Mesenchymal stem cell (in vitro differentiated cells and primary cell): ENCODE data around the gene CD274.
"Not testable (repeated sequence)": the region's sequence is repeated elsewhere in the genome, so short reads cannot be mapped to it uniquely, and the experiment has no call there.

Experiments
- DNase-seq: peaks from one replicate; pipeline ENCODE4 v3.0.0-alpha.2; 2013
- H2AFZ ChIP-seq: one replicate; pipeline ENCODE4 v1.6.1; 2013; ENCODE audit warnings: low read depth, mild to moderate bottlenecking, control low read depth, inconsistent platforms, low read length, moderate library complexity
- H2AK5ac ChIP-seq: 2 replicates; pipeline ENCODE4 v1.6.1; 2013; ENCODE audit warnings: low read length, moderate library complexity, mild to moderate bottlenecking, inconsistent platforms; ENCODE audit not compliant: severe bottlenecking
- H2BK120ac ChIP-seq: one replicate; pipeline ENCODE4 v1.6.1; 2013; ENCODE audit warnings: low read depth, mild to moderate bottlenecking, inconsistent platforms, low read length, moderate library complexity
- H2BK12ac ChIP-seq, 2 experiments: one replicate each; pipeline ENCODE4 v1.6.1; 2013; ENCODE audit warnings: inconsistent platforms in 2 of 2, low read length in 2 of 2, mild to moderate bottlenecking in 2 of 2, moderate library complexity in 2 of 2, control low read depth in 1 of 2
- H2BK15ac ChIP-seq: one replicate; pipeline ENCODE4 v1.6.1; 2013; ENCODE audit warnings: mild to moderate bottlenecking, low read depth, inconsistent platforms; ENCODE audit not compliant: poor library complexity, severe bottlenecking
- H2BK5ac ChIP-seq: 2 replicates; pipeline ENCODE4 v1.6.1; 2013; ENCODE audit warnings: low read depth, mild to moderate bottlenecking, low read length, control low read depth, inconsistent platforms; ENCODE audit not compliant: poor library complexity, severe bottlenecking
- H3K14ac ChIP-seq, 2 experiments: one replicate each; pipeline ENCODE4 v1.6.1; 2013; ENCODE audit warnings: inconsistent platforms in 2 of 2, low read length in 2 of 2, control low read depth in 1 of 2, mild to moderate bottlenecking in 1 of 2, moderate library complexity in 1 of 2
- H3K18ac ChIP-seq, 2 experiments: one replicate each; pipeline ENCODE4 v1.6.1; 2013; ENCODE audit warnings: inconsistent platforms in 2 of 2, low read length in 2 of 2, control low read depth in 1 of 2, low read depth in 1 of 2, mild to moderate bottlenecking in 1 of 2
- H3K23ac ChIP-seq, 2 experiments: one replicate each; pipeline ENCODE4 v1.6.1; 2013; ENCODE audit warnings: inconsistent platforms in 2 of 2, low read length in 2 of 2, mild to moderate bottlenecking in 2 of 2, moderate library complexity in 2 of 2, control low read depth in 1 of 2
- H3K27ac ChIP-seq: 2 replicates; pipeline ENCODE4 v1.5.1; 2013; ENCODE audit warnings: mild to moderate bottlenecking, moderate library complexity, low read length, control low read depth, inconsistent platforms; ENCODE audit not compliant: poor library complexity, severe bottlenecking
- H3K27me3 ChIP-seq, 2 experiments: 2 replicates each; pipeline versions ENCODE4 v1.6.1 to v1.7.0; 2013; ENCODE audit warnings: low read length in 2 of 2, mild to moderate bottlenecking in 2 of 2, moderate library complexity in 2 of 2, control low read depth in 1 of 2, inconsistent platforms in 1 of 2; ENCODE audit not compliant: control insufficient read depth in 1 of 2, insufficient read depth in 1 of 2
- H3K36me3 ChIP-seq, 2 experiments: 2 replicates each; pipeline versions ENCODE4 v1.6.1 to v1.7.0; 2013; ENCODE audit warnings: low read length in 2 of 2, control low read depth in 1 of 2, inconsistent platforms in 1 of 2, low read depth in 1 of 2, mild to moderate bottlenecking in 1 of 2; ENCODE audit not compliant: insufficient read depth in 2 of 2, control insufficient read depth in 1 of 2
- H3K4ac ChIP-seq, 2 experiments: one replicate each; pipeline ENCODE4 v1.6.1; 2013; ENCODE audit warnings: inconsistent platforms in 2 of 2, low read length in 2 of 2, mild to moderate bottlenecking in 2 of 2, moderate library complexity in 2 of 2, control low read depth in 1 of 2, low read depth in 1 of 2
- H3K4me1 ChIP-seq: 2 replicates; pipeline ENCODE4 v1.6.1; 2013; ENCODE audit warnings: low read depth, low read length, control low read depth; ENCODE audit not compliant: control insufficient read depth, insufficient read depth
- H3K4me2 ChIP-seq: 2 replicates; pipeline ENCODE4 v1.6.1; 2013; ENCODE audit warnings: low read length, mild to moderate bottlenecking, inconsistent platforms; ENCODE audit not compliant: poor library complexity, severe bottlenecking
- H3K4me3 ChIP-seq, 2 experiments: 2 replicates each; pipeline versions ENCODE4 v1.5.1 to v1.7.0; 2013; ENCODE audit warnings: low read length in 2 of 2, mild to moderate bottlenecking in 2 of 2, control low read depth in 1 of 2, low read depth in 1 of 2; ENCODE audit not compliant: insufficient read depth in 1 of 2
- H3K79me1 ChIP-seq: replicated peaks from 2 replicates; pipeline ENCODE4 v1.6.1; 2013; ENCODE audit warnings: mild to moderate bottlenecking, control low read depth, low read length, inconsistent platforms; ENCODE audit not compliant: poor library complexity, severe bottlenecking
- H3K9ac ChIP-seq: 2 replicates; pipeline ENCODE4 v1.7.0; 2013; ENCODE audit warnings: mild to moderate bottlenecking, low read length, moderate library complexity
- H3K9me3 ChIP-seq: 2 replicates; pipeline ENCODE4 v1.7.0; 2013; ENCODE audit warnings: mild to moderate bottlenecking, low read length; ENCODE audit not compliant: control insufficient read depth
- H4K8ac ChIP-seq: one replicate; pipeline ENCODE4 v1.6.1; 2013; ENCODE audit warnings: inconsistent platforms, mild to moderate bottlenecking, low read length, moderate library complexity
- H4K91ac ChIP-seq: one replicate; pipeline ENCODE4 v1.6.1; 2013; ENCODE audit warnings: mild to moderate bottlenecking, low read length, inconsistent platforms
- WGBS: methylation state at CpG from one replicate; pipeline ENCODE4 v1.1.7; 2013; ENCODE audit warnings: mixed read lengths; 5-methylcytosine and 5-hydroxymethylcytosine counted together

Gene CD274

GRCh38 chr9:5429873-5430564, 20.3 kb upstream of the CD274 start:
- no peak overlapping the region for H3K14ac ChIP-seq
- H3K4me1 ChIP-seq = no peaks in the 10 kb centered on the region
- H2BK5ac ChIP-seq = no peak overlapping the region
- H3K27me3 ChIP-seq = no peaks in the 10 kb centered on the region
- no peaks in the 10 kb centered on the region for H3K9me3 ChIP-seq
- H3K18ac ChIP-seq = no peak overlapping the region
- DNase-seq = no peak
- no peak overlapping the region for H3K4ac ChIP-seq
- H3K4me3 ChIP-seq = no peak overlapping the region
- peaks cover 22 to 26% of the 10 kb centered on the region in 2 experiments for H3K36me3 ChIP-seq
- H3K23ac ChIP-seq = no peak overlapping the region
- H4K8ac ChIP-seq = no peak overlapping the region
- H2BK12ac ChIP-seq = no peak overlapping the region
- no peak overlapping the region for H4K91ac ChIP-seq
- H2AK5ac ChIP-seq = no peak overlapping the region
- peaks cover 1% of the 10 kb centered on the region for H3K79me1 ChIP-seq
- no peak overlapping the region for H2BK15ac ChIP-seq
- 96% methylated on average over 10 of the region's 10 CpGs for WGBS
- H2AFZ ChIP-seq = no peak overlapping the region
- H3K4me2 ChIP-seq = no peak overlapping the region
- H2BK120ac ChIP-seq = no peak overlapping the region
- no peak overlapping the region for H3K9ac ChIP-seq
- no peak overlapping the region for H3K27ac ChIP-seq

GRCh38 chr9:5430912-5431311, 19.4 kb upstream of the CD274 start:
- Histone ChIP-seq H3K9me3 (no peaks in the 10 kb centered on the region), H3K9ac (no peak overlapping the region), H3K4me2 (no peak overlapping the region), H2AK5ac (no peak overlapping the region), H3K14ac (no peak overlapping the region), H3K4ac (no peak overlapping the region), H2BK120ac (no peak overlapping the region), H2BK12ac (no peak overlapping the region), H2AFZ (no peak overlapping the region), H3K79me1 (peaks cover 3% of the 10 kb centered on the region), H3K18ac (no peak overlapping the region), H4K8ac (no peak overlapping the region), H3K36me3 (peaks cover 28 to 30% of the 10 kb centered on the region in 2 experiments), H3K27me3 (no peaks in the 10 kb centered on the region), H2BK15ac (no peak overlapping the region), H3K23ac (no peak overlapping the region), H4K91ac (no peak overlapping the region), H3K27ac (no peak overlapping the region), H2BK5ac (no peak overlapping the region), H3K4me3 (no peak overlapping the region), H3K4me1 (no peaks in the 10 kb centered on the region)
- DNase-seq = no peak
- WGBS = 96% methylated on average over 3 of the region's 3 CpGs

- not testable (repeated sequence) for H3K18ac ChIP-seq, H3K27me3 ChIP-seq, H3K4ac ChIP-seq, H3K9ac ChIP-seq, H3K4me2 ChIP-seq, DNase-seq, H2BK15ac ChIP-seq, H2AK5ac ChIP-seq, H2BK12ac ChIP-seq, H3K9me3 ChIP-seq, H2AFZ ChIP-seq, H4K8ac ChIP-seq, H3K79me1 ChIP-seq, H3K23ac ChIP-seq, H3K4me3 ChIP-seq, H2BK120ac ChIP-seq, H4K91ac ChIP-seq, H2BK5ac ChIP-seq, H3K4me1 ChIP-seq, H3K27ac ChIP-seq, H3K14ac ChIP-seq
- 98% methylated on average over 24 of the region's 24 CpGs for WGBS
- H3K36me3 ChIP-seq = peaks cover 28 to 32% of the 10 kb centered on the region in 2 experiments
Measured at GRCh38 chr9:5432890-5433289, 17.5 kb upstream of the CD274 start.

- not testable (repeated sequence) for H2BK12ac ChIP-seq, H2BK15ac ChIP-seq, DNase-seq, H3K14ac ChIP-seq, H2BK120ac ChIP-seq, H2AK5ac ChIP-seq, H3K23ac ChIP-seq, H3K9me3 ChIP-seq, H3K79me1 ChIP-seq, H3K18ac ChIP-seq, H3K4me3 ChIP-seq, H4K91ac ChIP-seq, H3K4me1 ChIP-seq, H3K4ac ChIP-seq, H3K9ac ChIP-seq, H3K27ac ChIP-seq, H2BK5ac ChIP-seq, H4K8ac ChIP-seq, H3K27me3 ChIP-seq, H3K4me2 ChIP-seq, H2AFZ ChIP-seq
- peaks cover 28 to 31% of the 10 kb centered on the region in 2 experiments for H3K36me3 ChIP-seq
- 92% methylated on average over 26 of the region's 26 CpGs for WGBS
Measured at GRCh38 chr9:5433328-5433727, 17.0 kb upstream of the CD274 start.
